Mesenchymal stem cell (in vitro differentiated cells and primary cell): ENCODE measurements around the gene INSYN2B.

Experiments used
- DNase-seq: peaks from one replicate; pipeline ENCODE4 v3.0.0-alpha.2; 2013
- H2AFZ ChIP-seq: one replicate; pipeline ENCODE4 v1.6.1; 2013; ENCODE audit warnings: low read depth, mild to moderate bottlenecking, control low read depth, inconsistent platforms, low read length, moderate library complexity
- H2AK5ac ChIP-seq: 2 replicates; pipeline ENCODE4 v1.6.1; 2013; ENCODE audit warnings: low read length, moderate library complexity, mild to moderate bottlenecking, inconsistent platforms; ENCODE audit not compliant: severe bottlenecking
- H2BK120ac ChIP-seq: one replicate; pipeline ENCODE4 v1.6.1; 2013; ENCODE audit warnings: low read depth, mild to moderate bottlenecking, inconsistent platforms, low read length, moderate library complexity
- H2BK12ac ChIP-seq, 2 experiments: one replicate each; pipeline ENCODE4 v1.6.1; 2013; ENCODE audit warnings: inconsistent platforms in 2 of 2, low read length in 2 of 2, mild to moderate bottlenecking in 2 of 2, moderate library complexity in 2 of 2, control low read depth in 1 of 2
- H2BK15ac ChIP-seq: one replicate; pipeline ENCODE4 v1.6.1; 2013; ENCODE audit warnings: mild to moderate bottlenecking, low read depth, inconsistent platforms; ENCODE audit not compliant: poor library complexity, severe bottlenecking
- H2BK5ac ChIP-seq: 2 replicates; pipeline ENCODE4 v1.6.1; 2013; ENCODE audit warnings: low read depth, mild to moderate bottlenecking, low read length, control low read depth, inconsistent platforms; ENCODE audit not compliant: poor library complexity, severe bottlenecking
- H3K14ac ChIP-seq, 2 experiments: one replicate each; pipeline ENCODE4 v1.6.1; 2013; ENCODE audit warnings: inconsistent platforms in 2 of 2, low read length in 2 of 2, control low read depth in 1 of 2, mild to moderate bottlenecking in 1 of 2, moderate library complexity in 1 of 2
- H3K18ac ChIP-seq, 2 experiments: one replicate each; pipeline ENCODE4 v1.6.1; 2013; ENCODE audit warnings: inconsistent platforms in 2 of 2, low read length in 2 of 2, control low read depth in 1 of 2, low read depth in 1 of 2, mild to moderate bottlenecking in 1 of 2
- H3K23ac ChIP-seq, 2 experiments: one replicate each; pipeline ENCODE4 v1.6.1; 2013; ENCODE audit warnings: inconsistent platforms in 2 of 2, low read length in 2 of 2, mild to moderate bottlenecking in 2 of 2, moderate library complexity in 2 of 2, control low read depth in 1 of 2
- H3K27ac ChIP-seq: 2 replicates; pipeline ENCODE4 v1.5.1; 2013; ENCODE audit warnings: mild to moderate bottlenecking, moderate library complexity, low read length, control low read depth, inconsistent platforms; ENCODE audit not compliant: poor library complexity, severe bottlenecking
- H3K27me3 ChIP-seq, 2 experiments: 2 replicates each; pipeline versions ENCODE4 v1.6.1 to v1.7.0; 2013; ENCODE audit warnings: low read length in 2 of 2, mild to moderate bottlenecking in 2 of 2, moderate library complexity in 2 of 2, control low read depth in 1 of 2, inconsistent platforms in 1 of 2; ENCODE audit not compliant: control insufficient read depth in 1 of 2, insufficient read depth in 1 of 2
- H3K36me3 ChIP-seq, 2 experiments: 2 replicates each; pipeline versions ENCODE4 v1.6.1 to v1.7.0; 2013; ENCODE audit warnings: low read length in 2 of 2, control low read depth in 1 of 2, inconsistent platforms in 1 of 2, low read depth in 1 of 2, mild to moderate bottlenecking in 1 of 2; ENCODE audit not compliant: insufficient read depth in 2 of 2, control insufficient read depth in 1 of 2
- H3K4ac ChIP-seq, 2 experiments: one replicate each; pipeline ENCODE4 v1.6.1; 2013; ENCODE audit warnings: inconsistent platforms in 2 of 2, low read length in 2 of 2, mild to moderate bottlenecking in 2 of 2, moderate library complexity in 2 of 2, control low read depth in 1 of 2, low read depth in 1 of 2
- H3K4me1 ChIP-seq: 2 replicates; pipeline ENCODE4 v1.6.1; 2013; ENCODE audit warnings: low read depth, low read length, control low read depth; ENCODE audit not compliant: control insufficient read depth, insufficient read depth
- H3K4me2 ChIP-seq: 2 replicates; pipeline ENCODE4 v1.6.1; 2013; ENCODE audit warnings: low read length, mild to moderate bottlenecking, inconsistent platforms; ENCODE audit not compliant: poor library complexity, severe bottlenecking
- H3K4me3 ChIP-seq, 2 experiments: 2 replicates each; pipeline versions ENCODE4 v1.5.1 to v1.7.0; 2013; ENCODE audit warnings: low read length in 2 of 2, mild to moderate bottlenecking in 2 of 2, control low read depth in 1 of 2, low read depth in 1 of 2; ENCODE audit not compliant: insufficient read depth in 1 of 2
- H3K79me1 ChIP-seq: replicated peaks from 2 replicates; pipeline ENCODE4 v1.6.1; 2013; ENCODE audit warnings: mild to moderate bottlenecking, control low read depth, low read length, inconsistent platforms; ENCODE audit not compliant: poor library complexity, severe bottlenecking
- H3K9ac ChIP-seq: 2 replicates; pipeline ENCODE4 v1.7.0; 2013; ENCODE audit warnings: mild to moderate bottlenecking, low read length, moderate library complexity
- H3K9me3 ChIP-seq: 2 replicates; pipeline ENCODE4 v1.7.0; 2013; ENCODE audit warnings: mild to moderate bottlenecking, low read length; ENCODE audit not compliant: control insufficient read depth
- H4K8ac ChIP-seq: one replicate; pipeline ENCODE4 v1.6.1; 2013; ENCODE audit warnings: inconsistent platforms, mild to moderate bottlenecking, low read length, moderate library complexity
- H4K91ac ChIP-seq: one replicate; pipeline ENCODE4 v1.6.1; 2013; ENCODE audit warnings: mild to moderate bottlenecking, low read length, inconsistent platforms
- WGBS: methylation state at CpG from one replicate; pipeline ENCODE4 v1.1.7; 2013; ENCODE audit warnings: mixed read lengths; 5-methylcytosine and 5-hydroxymethylcytosine counted together

The INSYN2B gene

GRCh38 chr5:170008376-170008775 lies 28.1 kb upstream of the INSYN2B start:
- Histone ChIP-seq H4K91ac (no peak overlapping the region), H3K36me3 (no peaks in the 10 kb centered on the region), H2BK120ac (no peak overlapping the region), H3K4ac (no peak overlapping the region), H3K9ac (no peak overlapping the region), H4K8ac (no peak overlapping the region), H2BK5ac (no peak overlapping the region), H3K27me3 (peaks cover 0 to 61% of the 10 kb centered on the region in 2 experiments), H3K9me3 (peaks cover 3% of the 10 kb centered on the region), H3K18ac (no peak overlapping the region), H3K4me1 (no peaks in the 10 kb centered on the region), H3K23ac (no peak overlapping the region), H3K4me3 (no peak overlapping the region), H2BK15ac (no peak overlapping the region), H2AFZ (no peak overlapping the region), H3K79me1 (no peaks in the 10 kb centered on the region), H3K27ac (no peak overlapping the region), H2AK5ac (no peak overlapping the region), H3K14ac (no peak overlapping the region), H2BK12ac (no peak overlapping the region), H3K4me2 (no peak overlapping the region)
- WGBS = 98% methylated on average over 3 of the region's 6 CpGs
- DNase-seq = no peak

- Histone ChIP-seq H3K9ac (no peak overlapping the region), H2BK15ac (no peak overlapping the region), H2BK5ac (no peak overlapping the region), H3K4ac (no peak overlapping the region), H3K18ac (no peak overlapping the region), H3K9me3 (no peaks in the 10 kb centered on the region), H3K36me3 (no peaks in the 10 kb centered on the region), H3K27ac (no peak overlapping the region), H2BK120ac (no peak overlapping the region), H2AK5ac (no peak overlapping the region), H3K4me3 (no peak overlapping the region), H3K4me2 (no peak overlapping the region), H3K14ac (no peak overlapping the region), H2AFZ (no peak overlapping the region), H3K4me1 (no peaks in the 10 kb centered on the region), H3K27me3 (peaks cover 0 to 39% of the 10 kb centered on the region in 2 experiments), H3K23ac (no peak overlapping the region), H4K8ac (no peak overlapping the region), H3K79me1 (no peaks in the 10 kb centered on the region), H2BK12ac (no peak overlapping the region), H4K91ac (no peak overlapping the region)
- DNase-seq = no peak
- WGBS = 81% methylated on average over 6 of the region's 6 CpGs
Observed at GRCh38 chr5:170006021-170006420, 25.7 kb upstream of the INSYN2B start.

GRCh38 chr5:170000155-170000554 lies 19.9 kb upstream of the INSYN2B start:
- H2AFZ ChIP-seq = no peak overlapping the region
- H3K27ac ChIP-seq = no peak overlapping the region
- no peak overlapping the region for H2BK5ac ChIP-seq
- no peaks in the 10 kb centered on the region for H3K4me1 ChIP-seq
- H3K4me3 ChIP-seq = no peak overlapping the region
- no peak overlapping the region for H3K4me2 ChIP-seq
- H2BK120ac ChIP-seq = no peak overlapping the region
- H2BK15ac ChIP-seq = no peak overlapping the region
- H3K9ac ChIP-seq = no peak overlapping the region
- no peak overlapping the region for H3K18ac ChIP-seq
- no peak overlapping the region for H3K4ac ChIP-seq
- 100% methylated on average over 1 of the region's 2 CpGs for WGBS
- no peaks in the 10 kb centered on the region for H3K79me1 ChIP-seq
- no peak overlapping the region for H3K23ac ChIP-seq
- no peak overlapping the region for H2AK5ac ChIP-seq
- H3K9me3 ChIP-seq = no peaks in the 10 kb centered on the region
- no peak overlapping the region for H4K8ac ChIP-seq
- H3K14ac ChIP-seq = no peak overlapping the region
- no peak overlapping the region for H2BK12ac ChIP-seq
- no peak overlapping the region for H4K91ac ChIP-seq
- H3K36me3 ChIP-seq = no peaks in the 10 kb centered on the region
- no peak for DNase-seq
- H3K27me3 ChIP-seq = peaks cover 0 to under 1% of the 10 kb centered on the region in 2 experiments

- peaks cover 0 to 2% of the 10 kb centered on the region in 2 experiments for H3K27me3 ChIP-seq
- no peak overlapping the region for H3K18ac ChIP-seq
- no peak overlapping the region for H2AK5ac ChIP-seq
- no peak for DNase-seq
- H3K14ac ChIP-seq = no peak overlapping the region
- no peak overlapping the region for H3K4me3 ChIP-seq
- no peak overlapping the region for H2BK15ac ChIP-seq
- H2BK120ac ChIP-seq = no peak overlapping the region
- no peak overlapping the region for H3K27ac ChIP-seq
- no peak overlapping the region for H3K23ac ChIP-seq
- no peaks in the 10 kb centered on the region for H3K36me3 ChIP-seq
- no peaks in the 10 kb centered on the region for H3K9me3 ChIP-seq
- no peak overlapping the region for H4K8ac ChIP-seq
- H2BK12ac ChIP-seq = no peak overlapping the region
- H3K9ac ChIP-seq = no peak overlapping the region
- H2AFZ ChIP-seq = no peak overlapping the region
- no peak overlapping the region for H4K91ac ChIP-seq
- H3K4ac ChIP-seq = no peak overlapping the region
- no peaks in the 10 kb centered on the region for H3K79me1 ChIP-seq
- H2BK5ac ChIP-seq = no peak overlapping the region
- WGBS = 87% methylated on average over 3 of the region's 3 CpGs
- H3K4me1 ChIP-seq = no peaks in the 10 kb centered on the region
- no peak overlapping the region for H3K4me2 ChIP-seq
Observed at GRCh38 chr5:169999621-170000020, 19.3 kb upstream of the INSYN2B start.
